K562 (cell line): Measurements from ENCODE around the gene RESP18. TPM values are rescaled to one million over a fixed set of nuclear protein-coding genes. Genes with fewer than 3 reads are reported as not detected.

Experiments used
- ATAC-seq: fragments of 200-7000 bp; cut with Tn5 transposase; 3 replicates; pipeline ENCODE4 v1.9.1; 2020; ENCODE audit warnings: moderate library complexity
- BruUV-seq: library from RNA; stranded (reverse); fragments of 400-500 nt; replicated peaks from 2 replicates; lab custom pipeline; 2021; lab: Mats Ljungman, UMichigan
- CTCF ChIA-PET: fragments of 300-600 bp; formaldehyde crosslinking; extraction: SDS; loops from one replicate; lab custom pipeline; 2021; ENCODE audit warnings: low intra/inter-chr PET ratio; lab: Yijun Ruan, JAX
- POLR2A ChIA-PET: fragments of 300-600, 350-650 bp; sonication (Branson Sonifier 250); formaldehyde crosslinking; extraction: SDS; loops from one replicate; lab custom pipeline; 2021; ENCODE audit warnings: antibody characterized with exemption, inconsistent platforms; lab: Yijun Ruan, JAX
- DNase-seq, 4 experiments: peaks; one replicate each; pipeline versions ENCODE4 v3.0.0 to v3.0.0-alpha.2; 2011 to 2018; ENCODE audit warnings: low spot score in 3 of 4, mixed read lengths in 3 of 4; ENCODE audit errors: extremely low read depth in 1 of 4
- FAIRE-seq: peaks from 2 replicates; lab custom pipeline; 2011; peaks lifted over from hg19 to GRCh38; lab: Jason Lieb, UNC
- H2AFZ ChIP-seq: 2 replicates; pipeline ENCODE4 v1.6.0; 2011; ENCODE audit warnings: low read depth, low read length, control low read depth, inconsistent platforms
- H3K27ac ChIP-seq: fragments of 200-600 bp; 3 replicates; pipeline ENCODE4 v1.8.0; 2011; ENCODE audit warnings: low read depth, mild to moderate bottlenecking, control low read depth, inconsistent platforms, low read length, moderate library complexity, mixed read lengths; ENCODE audit errors: extremely low read depth
- H3K27me3 ChIP-seq, 2 experiments: fragments of 300-600 bp in 1 of 2; 2 replicates in 1 of 2; 3 replicates in 1 of 2; pipeline versions ENCODE4 v1.6.0 to v1.8.0; 2011; ENCODE audit warnings: inconsistent platforms in 2 of 2, low read length in 2 of 2, mild to moderate bottlenecking in 1 of 2, mixed read lengths in 1 of 2, moderate library complexity in 1 of 2; ENCODE audit not compliant: control insufficient read depth in 2 of 2, insufficient read depth in 2 of 2
- H3K36me3 ChIP-seq: fragments of 300-600 bp; 3 replicates; pipeline ENCODE4 v1.8.0; 2011; ENCODE audit warnings: mild to moderate bottlenecking, low read length, inconsistent platforms; ENCODE audit not compliant: control insufficient read depth, insufficient read depth
- H3K4me1 ChIP-seq, 2 experiments: fragments of 200-600 bp in 1 of 2; replicated peaks in 1 of 2; 2 replicates in 1 of 2; 3 replicates in 1 of 2; pipeline versions ENCODE4 v1.5.1 to v1.8.0; 2011; ENCODE audit warnings: inconsistent platforms in 2 of 2, low read length in 2 of 2, mild to moderate bottlenecking in 1 of 2, mixed read lengths in 1 of 2, moderate library complexity in 1 of 2; ENCODE audit not compliant: control insufficient read depth in 2 of 2, insufficient read depth in 2 of 2
- H3K4me2 ChIP-seq: 2 replicates; pipeline ENCODE4 v1.6.1; 2011; ENCODE audit warnings: low read length, control low read depth, inconsistent platforms, mixed read lengths; ENCODE audit not compliant: insufficient read depth
- H3K4me3 ChIP-seq: fragments of 200-600 bp; sonication (generic), shearing (Covaris generic); 2 replicates; pipeline ENCODE4 v1.5.1; 2016; ENCODE audit warnings: control low read depth, inconsistent platforms
- H3K79me2 ChIP-seq: fragments of 200-600 bp; 3 replicates; pipeline ENCODE4 v1.8.0; 2011; ENCODE audit warnings: low read length, inconsistent platforms; ENCODE audit not compliant: control insufficient read depth, insufficient read depth
- H3K9ac ChIP-seq, 2 experiments: 2 replicates each; pipeline versions ENCODE4 v1.6.0 to v1.6.1; 2011; ENCODE audit warnings: low read depth in 2 of 2, low read length in 2 of 2, control low read depth in 1 of 2, inconsistent platforms in 1 of 2, mild to moderate bottlenecking in 1 of 2, mixed read lengths in 1 of 2; ENCODE audit not compliant: insufficient read depth in 1 of 2
- H3K9me1 ChIP-seq: one replicate; pipeline ENCODE4 v1.6.0; 2011; ENCODE audit warnings: inconsistent platforms, mild to moderate bottlenecking, low read length, moderate library complexity; ENCODE audit not compliant: control insufficient read depth, insufficient read depth
- H3K9me3 ChIP-seq: replicated peaks from 2 replicates; pipeline ENCODE4 v1.5.1; 2011; ENCODE audit warnings: low read depth, low read length, inconsistent platforms; ENCODE audit not compliant: control insufficient read depth, insufficient read depth
- H4K20me1 ChIP-seq: replicated peaks from 2 replicates; pipeline ENCODE4 v1.6.1; 2011; ENCODE audit warnings: low read length, inconsistent platforms, mixed read lengths; ENCODE audit not compliant: control insufficient read depth, insufficient read depth
- ETV1 ChIP-seq: fragments of 450-650 bp; conservative IDR thresholded peaks from 2 replicates; pipeline ENCODE4 v1.6.1; 2016; ENCODE audit warnings: missing genetic modification characterization, control low read depth, low read depth, missing compliant biosample characterization
- HDGF ChIP-seq: fragments of 450-650 bp; IDR thresholded peaks from 2 replicates; pipeline ENCODE4 v1.6.1; 2016
- ILK ChIP-seq: fragments of 450-650 bp; IDR thresholded peaks from 2 replicates; pipeline ENCODE4 v1.6.1; 2016; ENCODE audit warnings: missing genetic modification characterization, low read depth, mild to moderate bottlenecking, missing compliant biosample characterization, moderate library complexity, borderline replicate concordance
- JUND ChIP-seq, 2 experiments: IDR thresholded peaks; 2 replicates in 1 of 2; 3 replicates in 1 of 2; pipeline ENCODE4 v1.6.1; 2011; ENCODE audit warnings: borderline replicate concordance in 2 of 2, low read depth in 2 of 2, low read length in 2 of 2, improper control_type of control experiment in 1 of 2, missing biosample characterization in 1 of 2, missing genetic modification characterization in 1 of 2, missing genetic modification reagents in 1 of 2
- LEF1 ChIP-seq: fragments of 450-650 bp; IDR thresholded peaks from 2 replicates; pipeline ENCODE4 v1.6.1; 2016; ENCODE audit warnings: mild to moderate bottlenecking
- MCM2 ChIP-seq: fragments of 450-650 bp; IDR thresholded peaks from 2 replicates; pipeline ENCODE4 v1.6.1; 2017; ENCODE audit warnings: low read depth, mild to moderate bottlenecking
- TARDBP ChIP-seq: fragments of 450-650 bp; IDR thresholded peaks from 2 replicates; pipeline ENCODE4 v1.6.1; 2016
- TBP ChIP-seq: optimal IDR thresholded peaks from 2 replicates; pipeline ENCODE3; 2011; ENCODE audit warnings: low read depth, low read length, improper control_type of control experiment
- TEAD4 ChIP-seq, 2 experiments: sonication (generic) in 1 of 2; formaldehyde crosslinking in 1 of 2; IDR thresholded peaks; 2 replicates each; pipeline versions ENCODE4 v1.6.1 to v1.8.0; 2012 to 2022; ENCODE audit warnings: borderline replicate concordance in 1 of 2, inconsistent platforms in 1 of 2, low read length in 1 of 2, mild to moderate bottlenecking in 1 of 2, missing genetic modification reagents in 1 of 2
- TRIM24 ChIP-seq, 2 experiments: fragments of 450-650 bp; IDR thresholded peaks; 2 replicates each; pipeline ENCODE4 v1.6.1; 2016
- U2AF1 ChIP-seq: fragments of 200-400 bp; formaldehyde crosslinking; optimal IDR thresholded peaks from 2 replicates; pipeline ENCODE3; 2017; ENCODE audit warnings: mild to moderate bottlenecking, low read depth, low read length, moderate library complexity
- WGBS: fragments of 100-300 bp; shearing (Covaris generic); methylation state at CpG from one replicate; pipeline ENCODE4 v1.1.6; 2016; ENCODE audit warnings: low coverage, mixed read lengths; ENCODE audit not compliant: insufficient coverage; ENCODE audit errors: missing lambda C conversion rate; 5-methylcytosine and 5-hydroxymethylcytosine counted together
- in situ Hi-C: fragments of 300-500 bp; cut with MboI; formaldehyde crosslinking; loops from 4 replicates; pipeline ENCODE4 v1.15.0; 2018; ENCODE audit warnings: inconsistent platforms, mixed read lengths
- intact Hi-C: fragments of 100-400 bp; cut with micrococcal nuclease; formaldehyde crosslinking; loops from 2 replicates; pipeline ENCODE4 v1.14.2; 2022
- polyA plus RNA-seq, 8 experiments: library from polyadenylated mRNA; depleted of rRNA in 4 of 8; stranded (reverse) in 5 of 8; unstranded in 3 of 8; fragments of >200 nt; fragmentation: Nextera tagmentation in 2 of 8; fragmentation: Illumina TruSeq in 1 of 8; extraction: Ambion mirVana in 2 of 8; extraction: Trizol in 1 of 8; gene quantifications; 2 replicates each; pipeline versions ENCODE4 v1.2.1 to v1.2.3, GENCODE V29; 2011 to 2014; ENCODE audit warnings: inconsistent platforms in 1 of 8, missing spikeins in 1 of 8
- total RNA-seq, 7 experiments: library from RNA; depleted of rRNA in 6 of 7; stranded (reverse); fragments of >200 nt in 6 of 7; fragmentation: Illumina TruSeq in 2 of 7; extraction: Trizol in 2 of 7; gene quantifications; 2 replicates each; pipeline versions ENCODE4 v1.2.1 to v1.2.3, GENCODE V29; 2011 to 2021; ENCODE audit warnings: low replicate concordance in 1 of 7
- TF ChIP-seq, protein P1 (sequence below): IDR thresholded peaks from 3 replicates; pipeline ENCODE4 v1.6.1; 2011; ENCODE audit warnings: borderline replicate concordance, mild to moderate bottlenecking; ENCODE audit not compliant: insufficient read length, insufficient read depth
- TF ChIP-seq, protein P2 (sequence below), 3 experiments: fragments of 200-800 bp in 1 of 3; sonication (Bioruptor generic) in 1 of 3; sonication (generic) in 1 of 3; formaldehyde crosslinking in 1 of 3; IDR thresholded peaks; 2 replicates each; pipeline versions ENCODE4 v1.6.1 to v1.8.0; 2016 to 2022; ENCODE audit warnings: mild to moderate bottlenecking in 2 of 3, missing compliant biosample characterization in 2 of 3, missing genetic modification characterization in 2 of 3, missing genetic modification reagents in 1 of 3
- TF ChIP-seq, protein P3 (sequence below): sonication (generic); formaldehyde crosslinking; IDR thresholded peaks from 2 replicates; pipeline ENCODE4 v1.8.1; 2023; ENCODE audit warnings: mild to moderate bottlenecking, missing genetic modification reagents, moderate library complexity

Gene RESP18
- total and polyA plus RNA-seq, 9 of the 15 experiments (the other 6 are each of a cell fraction or from before 2014, with no cell fraction given): not detected

DNA sequence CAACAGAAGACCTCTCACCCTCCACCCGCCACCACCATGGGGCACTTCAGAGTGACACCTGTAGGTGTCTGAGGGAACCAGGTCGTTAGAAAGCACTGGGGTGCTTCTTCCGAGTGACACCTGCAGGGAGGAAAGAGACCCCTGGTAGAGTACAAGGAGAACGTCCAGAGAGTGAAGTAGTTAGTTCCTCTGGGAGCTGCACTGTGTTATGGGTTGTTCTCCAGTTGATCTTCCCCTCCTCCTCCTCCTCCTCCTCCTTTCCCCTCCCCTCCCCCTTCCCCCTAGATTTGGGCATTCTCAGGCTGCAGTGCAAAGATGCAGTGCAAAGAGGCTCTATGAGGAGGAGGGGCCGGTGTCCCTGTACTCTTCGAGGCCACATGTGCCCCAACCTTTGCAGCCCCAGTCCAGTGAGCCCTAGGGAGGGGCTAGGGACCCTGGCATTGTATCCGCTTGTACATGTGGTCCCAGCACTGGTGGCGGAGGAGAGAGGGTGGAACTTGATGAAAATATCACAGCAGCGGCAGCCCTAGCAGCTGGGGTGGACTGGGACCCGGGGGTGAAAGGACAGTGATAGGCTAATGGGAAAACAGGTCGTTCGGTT is 52.5 kb downstream of the RESP18 start (continued):
- TF ChIP-seq TARDBP (no peak), U2AF1 (no peak), ETV1 (tag) (no peak), ILK (tag) (no peak)
- TF ChIP-seq, protein P1, sequence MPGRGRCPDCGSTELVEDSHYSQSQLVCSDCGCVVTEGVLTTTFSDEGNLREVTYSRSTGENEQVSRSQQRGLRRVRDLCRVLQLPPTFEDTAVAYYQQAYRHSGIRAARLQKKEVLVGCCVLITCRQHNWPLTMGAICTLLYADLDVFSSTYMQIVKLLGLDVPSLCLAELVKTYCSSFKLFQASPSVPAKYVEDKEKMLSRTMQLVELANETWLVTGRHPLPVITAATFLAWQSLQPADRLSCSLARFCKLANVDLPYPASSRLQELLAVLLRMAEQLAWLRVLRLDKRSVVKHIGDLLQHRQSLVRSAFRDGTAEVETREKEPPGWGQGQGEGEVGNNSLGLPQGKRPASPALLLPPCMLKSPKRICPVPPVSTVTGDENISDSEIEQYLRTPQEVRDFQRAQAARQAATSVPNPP: no peak

DNA sequence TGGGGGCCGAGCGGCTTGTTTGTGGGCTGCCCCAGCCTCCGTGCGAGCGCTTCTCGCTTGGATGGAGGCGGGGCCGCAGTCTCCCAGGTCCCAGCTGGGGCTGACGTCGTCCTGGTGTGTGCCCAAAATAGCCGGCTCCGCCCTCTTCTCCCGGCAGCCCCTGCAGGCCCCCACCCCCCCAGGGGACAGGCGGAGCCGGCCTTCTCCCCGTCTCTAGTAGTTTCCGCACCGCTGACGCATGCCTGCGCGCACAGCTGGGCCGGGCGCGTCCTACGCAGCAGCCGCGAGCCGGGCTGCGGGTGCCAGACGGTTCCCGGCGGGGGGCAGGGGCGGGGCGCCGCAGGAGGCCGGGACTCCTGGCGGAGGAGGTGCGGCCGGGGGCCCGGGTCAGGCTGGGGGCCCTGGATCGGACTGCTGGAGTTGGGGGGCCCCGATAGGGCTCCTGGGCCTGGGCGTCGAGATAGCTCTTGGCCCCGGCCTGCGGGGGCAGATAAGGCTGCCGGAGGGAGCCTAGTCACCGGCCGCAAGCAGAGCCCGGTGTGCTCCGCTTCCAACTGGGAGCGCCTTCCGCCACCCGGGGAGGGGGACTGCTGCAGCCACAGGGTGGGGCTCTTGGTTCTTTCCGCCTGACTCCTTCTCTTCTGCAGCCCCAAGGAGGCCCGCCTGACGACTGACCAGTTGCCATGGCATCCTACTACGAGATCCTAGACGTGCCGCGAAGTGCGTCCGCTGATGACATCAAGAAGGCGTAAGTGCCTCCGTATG is 53.2 kb downstream of the RESP18 start, which contains the start of gene DNAJB2:
DNAJB2 (plus strand) TSS at position 216 of the 765 bp plus-strand sequence; CDS start at position 684, 468 bp downstream.
- Histone ChIP-seq H3K79me2 (no peaks in the 10 kb centered on the region), H4K20me1 (no peaks in the 10 kb centered on the region), H3K4me1 (peaks cover 42 to 55% of the 10 kb centered on the region in 2 experiments), H3K9ac (peak within 1 kb of the TSS; percentile 80 to 84), H3K4me2 (peak within 1 kb of the TSS; percentile 90), H3K9me1 (peaks cover 5% of the 10 kb centered on the region), H2AFZ (peak within 1 kb of the TSS; percentile 96), H3K4me3 (peak within 1 kb of the TSS; percentile 34), H3K9me3 (no peaks in the 10 kb centered on the region), H3K27ac (peak within 1 kb of the TSS; percentile 87), H3K27me3 (no peaks in the 10 kb centered on the region), H3K36me3 (no peaks in the 10 kb centered on the region)
- BruUV-seq: no TSS peak
- peak; percentile 90 for FAIRE-seq
- ChIA-PET CTCF (interaction anchor here (0.7 to 4.3 kb wide), 2 partner anchors 16 to 20 kb away, joined by 3 to 28 read pairs; no protein-coding TSS in a partner anchor), POLR2A (interaction anchor here (0.6 to 1.6 kb wide), 14 partner anchors 9 to 146 kb away, joined by 3 to 8 read pairs (median 4); partner anchors contain the start of genes CNPPD1, DNPEP, GLB1L and STK16)
- WGBS: 0% methylated on average over 28 of the region's 65 CpGs
- peak; percentile 93 to 97 (median 95) for DNase-seq
- ATAC-seq: peak; percentile 91
- in situ Hi-C loops: no loop called here
- intact Hi-C loops: loop anchor here (1.0 to 5.0 kb wide), 6 partner anchors 15 to 318 kb away; partner anchors contain the start of genes ABCB6, NHEJ1, STK11IP and TUBA4A
- TF ChIP-seq, protein P2, sequence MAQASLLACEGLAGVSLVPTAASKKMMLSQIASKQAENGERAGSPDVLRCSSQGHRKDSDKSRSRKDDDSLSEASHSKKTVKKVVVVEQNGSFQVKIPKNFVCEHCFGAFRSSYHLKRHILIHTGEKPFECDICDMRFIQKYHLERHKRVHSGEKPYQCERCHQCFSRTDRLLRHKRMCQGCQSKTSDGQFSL (CRISPR knock-in tag; IDR thresholded peaks at IDR 0.05): peak; percentile 87
- TF ChIP-seq, protein P2 (tag; IDR thresholded peaks at IDR 0.05): peak in 1 of 2 experiments; percentile 79; a peak in 1 of 4 replicates
- peak; percentile 97 for TF ChIP-seq TEAD4 (IDR thresholded peaks at IDR 0.05; ENCODE audit: low read length)
- TF ChIP-seq TEAD4 (CRISPR knock-in tag; IDR thresholded peaks at IDR 0.05; ENCODE audit: borderline replicate concordance): no peak
- TF ChIP-seq HDGF: no peak
- TF ChIP-seq TBP: no peak
- TF ChIP-seq MCM2: no peak
- TF ChIP-seq TRIM24 (IDR thresholded peaks at IDR 0.05): peak; percentile 88 to 90
- peak; percentile 83 for TF ChIP-seq JUND (IDR thresholded peaks at IDR 0.05; ENCODE audit: borderline replicate concordance, low read depth, low read length)
- TF ChIP-seq JUND (tag; IDR thresholded peaks at IDR 0.05; ENCODE audit: borderline replicate concordance, low read depth, low read length): peak; percentile 85; the same call in 1 of the 3 replicates
- peak; percentile 90 for TF ChIP-seq LEF1
- TF ChIP-seq, protein P3, sequence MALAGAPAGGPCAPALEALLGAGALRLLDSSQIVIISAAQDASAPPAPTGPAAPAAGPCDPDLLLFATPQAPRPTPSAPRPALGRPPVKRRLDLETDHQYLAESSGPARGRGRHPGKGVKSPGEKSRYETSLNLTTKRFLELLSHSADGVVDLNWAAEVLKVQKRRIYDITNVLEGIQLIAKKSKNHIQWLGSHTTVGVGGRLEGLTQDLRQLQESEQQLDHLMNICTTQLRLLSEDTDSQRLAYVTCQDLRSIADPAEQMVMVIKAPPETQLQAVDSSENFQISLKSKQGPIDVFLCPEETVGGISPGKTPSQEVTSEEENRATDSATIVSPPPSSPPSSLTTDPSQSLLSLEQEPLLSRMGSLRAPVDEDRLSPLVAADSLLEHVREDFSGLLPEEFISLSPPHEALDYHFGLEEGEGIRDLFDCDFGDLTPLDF (CRISPR knock-in tag): peak; percentile 81
